ENCODE results near the gene BCR.

The BCR gene

GRCh38 chr22:23184764-23185113 is 4.4 kb downstream of the BCR start:
- no peak for DNase-seq (ENCODE audit: extremely low read depth, low read depth)
- TF ChIP-seq CTCF (IDR thresholded peaks at IDR 0.05; ENCODE audit: low read depth, low read length, missing control alignments) = no peak
- H3K4me3 ChIP-seq (replicated peaks; ENCODE audit: low read depth, low read length) = no peak overlapping the region

- H3K4me3 ChIP-seq (replicated peaks; ENCODE audit: low read depth, low read length) = no peak overlapping the region
- DNase-seq (ENCODE audit: extremely low read depth, low read depth) = no peak
- no peak for TF ChIP-seq CTCF (IDR thresholded peaks at IDR 0.05; ENCODE audit: low read depth, low read length, missing control alignments)
Measured at GRCh38 chr22:23187211-23187610, 6.9 kb downstream of the BCR start.

- no peak for DNase-seq (ENCODE audit: extremely low read depth, low read depth)
- TF ChIP-seq CTCF (IDR thresholded peaks at IDR 0.05; ENCODE audit: low read depth, low read length, missing control alignments) = no peak
- H3K4me3 ChIP-seq (replicated peaks; ENCODE audit: low read depth, low read length) = no peak overlapping the region
Measured at GRCh38 chr22:23187871-23188700, 7.8 kb downstream of the BCR start.

GRCh38 chr22:23190526-23190925 is 10.2 kb downstream of the BCR start:
- DNase-seq (ENCODE audit: extremely low read depth, low read depth) = no peak
- H3K4me3 ChIP-seq (replicated peaks; ENCODE audit: low read depth, low read length) = no peak overlapping the region
- TF ChIP-seq CTCF (IDR thresholded peaks at IDR 0.05; ENCODE audit: low read depth, low read length, missing control alignments) = no peak

- no peak for DNase-seq (ENCODE audit: extremely low read depth, low read depth)
- no peak for TF ChIP-seq CTCF (IDR thresholded peaks at IDR 0.05; ENCODE audit: low read depth, low read length, missing control alignments)
- no peak overlapping the region for H3K4me3 ChIP-seq (replicated peaks; ENCODE audit: low read depth, low read length)
Measured at GRCh38 chr22:23192133-23192532, 11.8 kb downstream of the BCR start.

- DNase-seq (ENCODE audit: extremely low read depth, low read depth) = no peak
- no peak for TF ChIP-seq CTCF (IDR thresholded peaks at IDR 0.05; ENCODE audit: low read depth, low read length, missing control alignments)
- H3K4me3 ChIP-seq (replicated peaks; ENCODE audit: low read depth, low read length) = no peak overlapping the region
Measured at GRCh38 chr22:23192558-23192957, 12.2 kb downstream of the BCR start.

All from HFF-Myc (cell line).